Transverse colon (tissue), 4 donors: ENCODE measurements around the gene KRTAP10-8. TPM values are rescaled to one million over a fixed set of nuclear protein-coding genes. Genes with fewer than 3 reads are reported as not detected.

ENCODE experiments used
- DNase-seq: peaks from one replicate; pipeline ENCODE4 v3.0.0-alpha.2; 2019
- H3K27ac ChIP-seq, 4 donors: fragments of 200-600 bp; sonication (generic); 2 replicates each; pipeline ENCODE4 v1.5.1; 2016 to 2018; ENCODE audit warnings: inconsistent platforms in 4 of 4
- H3K27me3 ChIP-seq: fragments of 200-600 bp; sonication (generic); 2 replicates; pipeline ENCODE4 v1.5.1; 2017; ENCODE audit warnings: inconsistent platforms
- H3K36me3 ChIP-seq, 4 donors: fragments of 200-600 bp; sonication (generic); 2 replicates each; pipeline ENCODE4 v1.5.1; 2017 to 2019; ENCODE audit warnings: inconsistent platforms in 4 of 4
- H3K4me1 ChIP-seq, 4 donors: fragments of 200-600 bp; sonication (generic); 2 replicates each; pipeline ENCODE4 v1.5.1; 2017 to 2020; ENCODE audit warnings: inconsistent platforms in 4 of 4
- H3K4me3 ChIP-seq, 4 donors: fragments of 200-600 bp; sonication (generic); 1 replicate in 1 of 4; 2 replicates in 3 of 4; pipeline versions ENCODE4 v1.5.1 to v1.6.1; 2017 to 2019; ENCODE audit warnings: inconsistent platforms in 4 of 4
- H3K9me3 ChIP-seq, 2 donors: fragments of 200-600 bp; sonication (generic); 2 replicates each; pipeline ENCODE4 v1.5.1; 2017 to 2019; ENCODE audit warnings: inconsistent platforms in 2 of 2
- CTCF ChIP-seq, 5 experiments: fragments of 200-600 bp in 3 of 5; fragments of 450-650 bp in 2 of 5; sonication (generic) in 3 of 5; IDR thresholded peaks; 1 replicate in 2 of 5; 2 replicates in 3 of 5; pipeline ENCODE4 v1.5.1; 2016 to 2017; ENCODE audit warnings: antibody characterized with exemption in 5 of 5, inconsistent platforms in 3 of 5, mild to moderate bottlenecking in 2 of 5, moderate library complexity in 1 of 5
- EP300 ChIP-seq: sonication (generic); formaldehyde crosslinking; IDR thresholded peaks from one replicate; pipeline ENCODE4 v1.6.1; 2017; ENCODE audit warnings: antibody characterized with exemption, low read depth
- POLR2A ChIP-seq: fragments of 450-650 bp; IDR thresholded peaks from one replicate; pipeline ENCODE4 v1.6.1; 2016; ENCODE audit warnings: antibody characterized with exemption, mild to moderate bottlenecking, moderate library complexity
- POLR2AphosphoS5 ChIP-seq, 3 donors: sonication (generic); formaldehyde crosslinking; IDR thresholded peaks; one replicate each; pipeline ENCODE4 v1.6.1; 2016; ENCODE audit warnings: antibody characterized with exemption in 3 of 3
- WGBS, 2 donors: methylation state at CpG; one replicate each; pipeline ENCODE4 v1.1.5; 2018; ENCODE audit warnings: low coverage in 1 of 2; 5-methylcytosine and 5-hydroxymethylcytosine counted together
- in situ Hi-C, 4 donors: fragments of 200-750 bp; cut with MboI; loops; one replicate each; pipeline versions ENCODE4 v1.15.0 to v1.15.1; 2017; ENCODE audit warnings: low sequenced_read_pairs in 3 of 4, low pct_ligation_motif_present in 1 of 4, low pct_unique_long_range_greater_than_20kb in 1 of 4
- intact Hi-C: fragments of 100-400 bp; cut with DNase I; formaldehyde crosslinking; loops from one replicate; pipeline ENCODE4 v1.15.1; 2023; ENCODE audit warnings: low total_unique reads
- total RNA-seq, 4 donors: library from RNA; depleted of rRNA; stranded (reverse); fragments of >200 nt; gene quantifications; one replicate each; pipeline ENCODE4 v1.1.0, GENCODE V29; 2016

The KRTAP10-8 gene
- total RNA-seq, 4 donors from 2014 or later = not detected

GRCh38 chr21:44581158-44581557 lies 30.7 kb upstream of the KRTAP10-8 start:
- WGBS, 2 donors = 76 to 79% methylated on average over 3 of the region's 3 CpGs
- no peak overlapping the region for H3K4me3 ChIP-seq
- TF ChIP-seq EP300 = no peak
- TF ChIP-seq CTCF (IDR thresholded peaks at IDR 0.05) = no peak
- TF ChIP-seq POLR2AphosphoS5 (IDR thresholded peaks at IDR 0.05) = no peak
- TF ChIP-seq POLR2A = no peak
- no peak for DNase-seq
- in situ Hi-C loops (loop anchor here in 2 of 4 donors (25.0 kb wide), 1 partner anchor 106 kb away; the partner anchor contains the start of genes KRTAP10-12 (in 2 of the 2) and KRTAP12-1 (in 2 of the 2)), intact Hi-C loops (no loop called here)
- H3K27ac ChIP-seq = no peak overlapping the region
- no peaks in the 10 kb centered on the region for H3K36me3 ChIP-seq
- H3K27me3 ChIP-seq = peaks cover 13% of the 10 kb centered on the region
- peaks cover 9 to 12% of the 10 kb centered on the region in 2 donors for H3K9me3 ChIP-seq
- no peaks in the 10 kb centered on the region for H3K4me1 ChIP-seq

GRCh38 chr21:44582055-44582454 lies 29.8 kb upstream of the KRTAP10-8 start:
- Histone ChIP-seq H3K4me3 (no peak overlapping the region), H3K27ac (no peak overlapping the region), H3K27me3 (peaks cover 17% of the 10 kb centered on the region), H3K36me3 (no peaks in the 10 kb centered on the region), H3K4me1 (no peaks in the 10 kb centered on the region), H3K9me3 (peaks cover 9 to 12% of the 10 kb centered on the region in 2 donors)
- in situ Hi-C loops = loop anchor here in 2 of 4 donors (25.0 kb wide), 1 partner anchor 105 kb away; the partner anchor contains the start of genes KRTAP10-12 (in 2 of the 2) and KRTAP12-1 (in 2 of the 2)
- WGBS, 2 donors = 75% methylated on average over 15 of the region's 15 CpGs; no CpG with 5 or more reads in 1 of the 2 donors
- TF ChIP-seq EP300 (no peak), POLR2A (no peak), POLR2AphosphoS5 (IDR thresholded peaks at IDR 0.05) (no peak), CTCF (IDR thresholded peaks at IDR 0.05) (no peak)
- no peak for DNase-seq
- intact Hi-C loops = no loop called here

DNA sequence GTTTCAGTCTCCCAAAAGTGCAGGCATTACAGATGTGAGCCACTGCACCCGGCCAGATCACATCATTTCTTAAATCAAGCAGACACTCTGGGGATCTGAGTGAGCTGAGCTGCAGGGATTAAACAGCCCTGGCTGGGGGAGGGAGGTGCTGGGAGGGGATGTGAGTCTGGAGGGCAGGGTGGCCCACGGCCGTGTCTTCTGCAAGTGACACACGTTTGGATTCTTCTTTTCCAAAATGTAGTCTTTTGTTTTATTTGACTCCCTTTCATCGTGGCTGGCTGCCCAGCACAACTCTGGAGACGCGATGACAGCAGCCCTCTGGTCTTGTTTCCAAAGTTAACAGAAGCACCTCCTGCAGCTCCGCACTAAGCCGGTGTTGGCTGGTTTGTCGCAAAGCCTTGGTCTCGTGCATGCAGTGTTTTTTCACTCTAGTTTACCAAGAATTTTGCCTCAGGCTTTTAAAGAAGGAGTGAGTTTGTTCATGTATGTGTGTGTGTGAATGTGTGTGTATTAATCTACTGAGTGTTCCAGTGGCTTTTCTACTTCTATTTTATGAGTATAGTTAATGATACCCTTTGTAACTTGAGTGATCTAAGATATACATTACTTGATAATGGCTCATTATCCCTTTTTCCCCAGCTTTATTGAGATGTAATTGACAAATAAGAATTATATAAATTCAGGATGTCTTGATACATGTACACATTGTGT lies 28.6 kb upstream of the KRTAP10-8 start:
- WGBS, 2 donors = 41 to 61% methylated on average over 7 to 11 of the region's 11 CpGs
- no peak overlapping the region for H3K4me3 ChIP-seq
- in situ Hi-C loops (loop anchor here in 2 of 4 donors (25.0 kb wide), 1 partner anchor 104 kb away; the partner anchor contains the start of genes KRTAP10-12 (in 2 of the 2) and KRTAP12-1 (in 2 of the 2)), intact Hi-C loops (no loop called here)
- no peaks in the 10 kb centered on the region for H3K4me1 ChIP-seq
- H3K27ac ChIP-seq = no peak overlapping the region
- peaks cover 17% of the 10 kb centered on the region for H3K27me3 ChIP-seq
- no peak for DNase-seq
- no peaks in the 10 kb centered on the region for H3K36me3 ChIP-seq
- H3K9me3 ChIP-seq = peaks cover 9 to 12% of the 10 kb centered on the region in 2 donors
- TF ChIP-seq CTCF (IDR thresholded peaks at IDR 0.05) = no peak
- no peak for TF ChIP-seq POLR2AphosphoS5 (IDR thresholded peaks at IDR 0.05)
- TF ChIP-seq EP300 = no peak
- no peak for TF ChIP-seq POLR2A

GRCh38 chr21:44583800-44584147 lies 28.1 kb upstream of the KRTAP10-8 start:
- Histone ChIP-seq H3K9me3 (peaks cover 9 to 12% of the 10 kb centered on the region in 2 donors), H3K4me3 (no peak overlapping the region), H3K4me1 (no peaks in the 10 kb centered on the region), H3K36me3 (no peaks in the 10 kb centered on the region), H3K27ac (no peak overlapping the region), H3K27me3 (peaks cover 17% of the 10 kb centered on the region)
- DNase-seq = no peak
- WGBS, 2 donors = 72 to 74% methylated on average over 5 to 6 of the region's 6 CpGs
- intact Hi-C loops = no loop called here
- TF ChIP-seq POLR2AphosphoS5 (IDR thresholded peaks at IDR 0.05) (no peak), EP300 (no peak), POLR2A (no peak)
- in situ Hi-C loops = loop anchor here in 2 of 4 donors (25.0 kb wide), 1 partner anchor 104 kb away; the partner anchor contains the start of genes KRTAP10-12 (in 2 of the 2) and KRTAP12-1 (in 2 of the 2)
